HEK293 (cell line): ENCODE data around the gene AVL9.
"Not testable (repeated sequence)": the region's sequence is repeated elsewhere in the genome, so short reads cannot be mapped to it uniquely, and the experiment has no call there.

ENCODE experiments used
- CTCF ChIA-PET: fragments of 350-600 bp; formaldehyde crosslinking; extraction: SDS; loops from one replicate; lab custom pipeline; 2021; ENCODE audit warnings: antibody characterized with exemption; lab: Yijun Ruan, JAX
- POLR2A ChIA-PET: fragments of 300-600 bp; formaldehyde crosslinking; extraction: SDS; loops from one replicate; lab custom pipeline; 2020; ENCODE audit warnings: antibody characterized with exemption, inconsistent platforms; lab: Yijun Ruan, JAX
- H3K27ac ChIP-seq: fragments of 200-500 bp; sonication (Bioruptor generic); 2 replicates; pipeline ENCODE4 v1.5.1; 2014; ENCODE audit warnings: low read depth, low read length, control low read depth, inconsistent platforms; ENCODE audit errors: extremely low read depth
- H3K36me3 ChIP-seq, 2 experiments: fragments of 200-500 bp in 1 of 2; sonication (Bioruptor generic) in 1 of 2; 1 replicate in 1 of 2; 2 replicates in 1 of 2; pipeline ENCODE4 v1.5.1; 2014 to 2017; ENCODE audit warnings: inconsistent platforms in 2 of 2, low read length in 2 of 2; ENCODE audit not compliant: control insufficient read depth in 2 of 2, insufficient read depth in 1 of 2
- H3K4me1 ChIP-seq: fragments of 200-500 bp; sonication (Bioruptor generic); 2 replicates; pipeline ENCODE4 v1.5.1; 2014; ENCODE audit warnings: mild to moderate bottlenecking, low read length, inconsistent platforms; ENCODE audit not compliant: control insufficient read depth, insufficient read depth
- H3K4me3 ChIP-seq: 2 replicates; pipeline ENCODE4 v1.5.1; 2011; ENCODE audit warnings: low read depth, mild to moderate bottlenecking, control low read depth, low read length, moderate library complexity
- H3K9me3 ChIP-seq: fragments of 200-500 bp; sonication (Bioruptor generic); 2 replicates; pipeline ENCODE4 v1.5.1; 2014; ENCODE audit warnings: low read depth, low read length, inconsistent platforms; ENCODE audit not compliant: control insufficient read depth, insufficient read depth
- BCL11A ChIP-seq: fragments of 450-650 bp; formaldehyde crosslinking; IDR thresholded peaks from 2 replicates; pipeline ENCODE4 v1.5.1; 2016; ENCODE audit warnings: low read depth, missing biosample characterization, missing genetic modification characterization
- HOXD13 ChIP-seq: sonication (generic); formaldehyde crosslinking; IDR thresholded peaks from 2 replicates; pipeline ENCODE4 v1.8.0; 2022; ENCODE audit warnings: missing genetic modification reagents, borderline replicate concordance
- ZBTB8A ChIP-seq: fragments of 450-650 bp; formaldehyde crosslinking; IDR thresholded peaks from 2 replicates; pipeline ENCODE4 v1.5.1; 2016; ENCODE audit warnings: missing biosample characterization, missing genetic modification characterization
- ZFP37 ChIP-seq: fragments of 450-650 bp; formaldehyde crosslinking; IDR thresholded peaks from 2 replicates; pipeline ENCODE4 v1.5.1; 2016; ENCODE audit warnings: missing biosample characterization, missing genetic modification characterization
- ZFP69B ChIP-seq: fragments of 450-650 bp; formaldehyde crosslinking; IDR thresholded peaks from 2 replicates; pipeline ENCODE4 v1.5.1; 2016; ENCODE audit warnings: missing biosample characterization, missing genetic modification characterization
- ZNF155 ChIP-seq: fragments of 450-650 bp; formaldehyde crosslinking; IDR thresholded peaks from 2 replicates; pipeline ENCODE4 v1.5.1; 2016; ENCODE audit warnings: missing biosample characterization, missing genetic modification characterization
- ZNF202 ChIP-seq: fragments of 450-650 bp; formaldehyde crosslinking; IDR thresholded peaks from 2 replicates; pipeline ENCODE4 v1.5.1; 2016; ENCODE audit warnings: missing biosample characterization, missing genetic modification characterization, borderline replicate concordance
- ZNF335 ChIP-seq: fragments of 450-650 bp; formaldehyde crosslinking; conservative IDR thresholded peaks from 2 replicates; pipeline ENCODE4 v1.5.1; 2016; ENCODE audit warnings: missing biosample characterization, missing genetic modification characterization
- ZNF37A ChIP-seq: fragments of 450-650 bp; IDR thresholded peaks from 2 replicates; pipeline ENCODE4 v1.5.1; 2018; ENCODE audit warnings: missing biosample characterization, missing genetic modification characterization
- ZNF391 ChIP-seq: fragments of 450-650 bp; formaldehyde crosslinking; IDR thresholded peaks from 2 replicates; pipeline ENCODE4 v1.5.1; 2016; ENCODE audit warnings: low read depth, missing biosample characterization, missing genetic modification characterization, borderline replicate concordance
- ZNF561 ChIP-seq: fragments of 450-650 bp; IDR thresholded peaks from 2 replicates; pipeline ENCODE4 v1.5.1; 2018; ENCODE audit warnings: missing biosample characterization, missing genetic modification characterization, borderline replicate concordance
- ZNF624 ChIP-seq: fragments of 450-650 bp; formaldehyde crosslinking; IDR thresholded peaks from 2 replicates; pipeline ENCODE4 v1.5.1; 2017; ENCODE audit warnings: missing biosample characterization, missing genetic modification characterization
- ZNF654 ChIP-seq: fragments of 450-650 bp; formaldehyde crosslinking; IDR thresholded peaks from 2 replicates; pipeline ENCODE4 v1.5.1; 2016; ENCODE audit warnings: low read depth, missing biosample characterization, missing genetic modification characterization
- TF ChIP-seq, protein P1 (sequence below): fragments of 450-650 bp; formaldehyde crosslinking; IDR thresholded peaks from 2 replicates; pipeline ENCODE4 v1.5.1; 2016; ENCODE audit warnings: missing biosample characterization, missing genetic modification characterization
- TF ChIP-seq, protein P2 (sequence below): fragments of 450-650 bp; formaldehyde crosslinking; IDR thresholded peaks from 2 replicates; pipeline ENCODE4 v1.5.1; 2016; ENCODE audit warnings: missing biosample characterization, missing genetic modification characterization
- TF ChIP-seq, protein P3 (sequence below): fragments of 450-650 bp; formaldehyde crosslinking; IDR thresholded peaks from 2 replicates; pipeline ENCODE4 v1.5.1; 2016; ENCODE audit warnings: missing biosample characterization, missing genetic modification characterization
- TF ChIP-seq, protein P4 (sequence below): fragments of 450-650 bp; formaldehyde crosslinking; IDR thresholded peaks from 2 replicates; pipeline ENCODE4 v1.5.1; 2016; ENCODE audit warnings: missing biosample characterization, missing genetic modification characterization
- TF ChIP-seq, protein P5 (sequence below): fragments of 450-650 bp; formaldehyde crosslinking; IDR thresholded peaks from 2 replicates; pipeline ENCODE4 v1.5.1; 2017; ENCODE audit warnings: missing biosample characterization, missing genetic modification characterization

Gene AVL9

DNA sequence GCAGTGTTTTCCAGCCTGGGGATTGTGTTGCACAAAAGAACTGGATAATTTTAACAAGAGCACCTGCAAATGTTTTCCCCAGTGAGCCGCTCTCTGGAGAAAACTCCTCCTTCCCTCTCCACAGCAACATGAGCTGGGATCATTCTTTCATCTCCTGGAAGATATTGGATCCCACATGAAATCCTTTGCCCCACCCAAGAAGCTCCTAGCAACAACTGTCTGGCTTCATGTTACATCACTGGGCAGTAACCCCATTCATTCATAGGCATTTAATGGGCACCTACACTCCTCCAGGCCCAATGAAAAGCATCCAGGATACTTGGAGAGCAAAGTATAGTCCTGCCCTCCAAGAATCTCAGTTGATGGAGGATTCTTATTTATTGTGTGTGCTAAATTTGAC is 32.3 kb upstream of the AVL9 start:
- TF ChIP-seq ZNF37A (tag by site-specific recombination) (no peak), ZNF335 (no peak), ZNF561 (tag by site-specific recombination) (no peak), ZNF654 (tag by site-specific recombination) (no peak), ZNF155 (tag by site-specific recombination) (no peak), BCL11A (tag by site-specific recombination) (no peak), ZNF391 (tag by site-specific recombination) (no peak), HOXD13 (CRISPR knock-in tag) (no peak), ZFP37 (tag by site-specific recombination) (no peak), ZFP69B (no peak), ZBTB8A (tag by site-specific recombination) (no peak), ZNF202 (no peak), ZNF624 (tag by site-specific recombination) (no peak)
- TF ChIP-seq, protein P1, sequence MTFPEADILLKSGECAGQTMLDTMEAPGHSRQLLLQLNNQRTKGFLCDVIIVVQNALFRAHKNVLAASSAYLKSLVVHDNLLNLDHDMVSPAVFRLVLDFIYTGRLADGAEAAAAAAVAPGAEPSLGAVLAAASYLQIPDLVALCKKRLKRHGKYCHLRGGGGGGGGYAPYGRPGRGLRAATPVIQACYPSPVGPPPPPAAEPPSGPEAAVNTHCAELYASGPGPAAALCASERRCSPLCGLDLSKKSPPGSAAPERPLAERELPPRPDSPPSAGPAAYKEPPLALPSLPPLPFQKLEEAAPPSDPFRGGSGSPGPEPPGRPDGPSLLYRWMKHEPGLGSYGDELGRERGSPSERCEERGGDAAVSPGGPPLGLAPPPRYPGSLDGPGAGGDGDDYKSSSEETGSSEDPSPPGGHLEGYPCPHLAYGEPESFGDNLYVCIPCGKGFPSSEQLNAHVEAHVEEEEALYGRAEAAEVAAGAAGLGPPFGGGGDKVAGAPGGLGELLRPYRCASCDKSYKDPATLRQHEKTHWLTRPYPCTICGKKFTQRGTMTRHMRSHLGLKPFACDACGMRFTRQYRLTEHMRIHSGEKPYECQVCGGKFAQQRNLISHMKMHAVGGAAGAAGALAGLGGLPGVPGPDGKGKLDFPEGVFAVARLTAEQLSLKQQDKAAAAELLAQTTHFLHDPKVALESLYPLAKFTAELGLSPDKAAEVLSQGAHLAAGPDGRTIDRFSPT (tag by site-specific recombination): no peak
- TF ChIP-seq, protein P2, sequence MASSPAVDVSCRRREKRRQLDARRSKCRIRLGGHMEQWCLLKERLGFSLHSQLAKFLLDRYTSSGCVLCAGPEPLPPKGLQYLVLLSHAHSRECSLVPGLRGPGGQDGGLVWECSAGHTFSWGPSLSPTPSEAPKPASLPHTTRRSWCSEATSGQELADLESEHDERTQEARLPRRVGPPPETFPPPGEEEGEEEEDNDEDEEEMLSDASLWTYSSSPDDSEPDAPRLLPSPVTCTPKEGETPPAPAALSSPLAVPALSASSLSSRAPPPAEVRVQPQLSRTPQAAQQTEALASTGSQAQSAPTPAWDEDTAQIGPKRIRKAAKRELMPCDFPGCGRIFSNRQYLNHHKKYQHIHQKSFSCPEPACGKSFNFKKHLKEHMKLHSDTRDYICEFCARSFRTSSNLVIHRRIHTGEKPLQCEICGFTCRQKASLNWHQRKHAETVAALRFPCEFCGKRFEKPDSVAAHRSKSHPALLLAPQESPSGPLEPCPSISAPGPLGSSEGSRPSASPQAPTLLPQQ (tag by site-specific recombination): no peak
- TF ChIP-seq, protein P3, sequence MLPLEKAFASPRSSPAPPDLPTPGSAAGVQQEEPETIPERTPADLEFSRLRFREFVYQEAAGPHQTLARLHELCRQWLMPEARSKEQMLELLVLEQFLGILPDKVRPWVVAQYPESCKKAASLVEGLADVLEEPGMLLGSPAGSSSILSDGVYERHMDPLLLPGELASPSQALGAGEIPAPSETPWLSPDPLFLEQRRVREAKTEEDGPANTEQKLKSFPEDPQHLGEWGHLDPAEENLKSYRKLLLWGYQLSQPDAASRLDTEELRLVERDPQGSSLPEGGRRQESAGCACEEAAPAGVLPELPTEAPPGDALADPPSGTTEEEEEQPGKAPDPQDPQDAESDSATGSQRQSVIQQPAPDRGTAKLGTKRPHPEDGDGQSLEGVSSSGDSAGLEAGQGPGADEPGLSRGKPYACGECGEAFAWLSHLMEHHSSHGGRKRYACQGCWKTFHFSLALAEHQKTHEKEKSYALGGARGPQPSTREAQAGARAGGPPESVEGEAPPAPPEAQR (tag by site-specific recombination): no peak
- TF ChIP-seq, protein P4, sequence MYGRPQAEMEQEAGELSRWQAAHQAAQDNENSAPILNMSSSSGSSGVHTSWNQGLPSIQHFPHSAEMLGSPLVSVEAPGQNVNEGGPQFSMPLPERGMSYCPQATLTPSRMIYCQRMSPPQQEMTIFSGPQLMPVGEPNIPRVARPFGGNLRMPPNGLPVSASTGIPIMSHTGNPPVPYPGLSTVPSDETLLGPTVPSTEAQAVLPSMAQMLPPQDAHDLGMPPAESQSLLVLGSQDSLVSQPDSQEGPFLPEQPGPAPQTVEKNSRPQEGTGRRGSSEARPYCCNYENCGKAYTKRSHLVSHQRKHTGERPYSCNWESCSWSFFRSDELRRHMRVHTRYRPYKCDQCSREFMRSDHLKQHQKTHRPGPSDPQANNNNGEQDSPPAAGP (tag by site-specific recombination): no peak
- TF ChIP-seq, protein P5, sequence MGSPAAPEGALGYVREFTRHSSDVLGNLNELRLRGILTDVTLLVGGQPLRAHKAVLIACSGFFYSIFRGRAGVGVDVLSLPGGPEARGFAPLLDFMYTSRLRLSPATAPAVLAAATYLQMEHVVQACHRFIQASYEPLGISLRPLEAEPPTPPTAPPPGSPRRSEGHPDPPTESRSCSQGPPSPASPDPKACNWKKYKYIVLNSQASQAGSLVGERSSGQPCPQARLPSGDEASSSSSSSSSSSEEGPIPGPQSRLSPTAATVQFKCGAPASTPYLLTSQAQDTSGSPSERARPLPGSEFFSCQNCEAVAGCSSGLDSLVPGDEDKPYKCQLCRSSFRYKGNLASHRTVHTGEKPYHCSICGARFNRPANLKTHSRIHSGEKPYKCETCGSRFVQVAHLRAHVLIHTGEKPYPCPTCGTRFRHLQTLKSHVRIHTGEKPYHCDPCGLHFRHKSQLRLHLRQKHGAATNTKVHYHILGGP (tag by site-specific recombination): no peak
- TF ChIP-seq, all 188 proteins: peak for 0

DNA sequence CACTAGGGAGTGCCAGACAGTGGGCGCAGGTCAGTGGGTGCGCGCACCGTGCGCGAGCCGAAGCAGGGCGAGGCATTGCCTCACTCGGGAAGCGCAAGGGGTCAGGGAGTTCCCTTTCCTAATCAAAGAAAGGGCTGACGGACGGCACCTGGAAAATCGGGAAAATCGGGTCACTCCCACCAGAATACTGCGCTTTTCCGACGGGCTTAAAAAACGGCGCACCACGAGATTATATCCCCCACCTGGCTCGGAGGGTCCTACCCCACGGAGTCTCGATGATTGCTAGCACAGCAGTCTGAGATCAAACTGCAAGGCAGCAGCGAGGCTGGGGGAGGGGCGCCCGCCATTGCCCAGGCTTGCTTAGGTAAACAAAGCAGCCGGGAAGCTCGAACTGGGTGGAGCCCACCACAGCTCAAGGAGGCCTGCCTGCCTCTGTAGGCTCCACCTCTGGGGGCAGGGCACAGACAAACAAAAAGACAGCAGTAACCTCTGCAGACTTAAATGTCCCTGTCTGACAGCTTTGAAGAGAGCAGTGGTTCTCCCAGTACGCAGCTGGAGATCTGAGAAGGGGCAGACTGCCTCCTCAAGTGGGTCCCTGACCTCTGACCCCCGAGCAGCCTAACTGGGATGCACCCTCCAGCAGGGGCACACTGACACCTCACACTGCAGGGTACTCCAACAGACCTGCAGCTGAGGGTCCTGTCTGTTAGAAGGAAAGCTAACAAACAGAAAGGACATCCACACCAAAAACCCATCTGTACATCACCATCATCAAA is 30.5 kb upstream of the AVL9 start:
- POLR2A ChIA-PET, H3K9me3 ChIP-seq, H3K4me1 ChIP-seq, H3K36me3 ChIP-seq, H3K4me3 ChIP-seq, CTCF ChIA-PET, H3K27ac ChIP-seq: not testable (repeated sequence)

More for the DNA sequence above, 32.3 kb upstream of the AVL9 start:
- POLR2A ChIA-PET: no interaction called here
- Histone ChIP-seq H3K27ac (no peak overlapping the region), H3K4me1 (0 out of 2 replicates have a peak, but pooled peaks cover 3% of the 10 kb centered on the region), H3K4me3 (no peak overlapping the region), H3K9me3 (no peaks in the 10 kb centered on the region), H3K36me3 (no peaks in the 10 kb centered on the region)
- CTCF ChIA-PET: interaction anchor here (0.6 to 0.7 kb wide), 3 partner anchors 16 to 1497 kb away, joined by 3 read pairs; no protein-coding TSS in a partner anchor
